SU-DHL-6 (cell line): ENCODE data around the gene TNS1.

Experiments used
- EZH2phosphoT487 ChIP-seq: fragments of 200-600 bp; sonication (generic), shearing (Covaris generic); conservative IDR thresholded peaks from 2 replicates; pipeline ENCODE4 v1.6.1; 2018; ENCODE audit warnings: mild to moderate bottlenecking, antibody characterized with exemption, low read length, moderate library complexity, mixed read lengths
- TF ChIP-seq, protein P1 (sequence below): fragments of 200-600 bp; sonication (generic); IDR thresholded peaks from one replicate; pipeline ENCODE4 v1.5.1; 2017; ENCODE audit warnings: antibody characterized with exemption, mild to moderate bottlenecking, low read length, moderate library complexity; ENCODE audit not compliant: insufficient read depth, poor library complexity, severe bottlenecking

DNA sequence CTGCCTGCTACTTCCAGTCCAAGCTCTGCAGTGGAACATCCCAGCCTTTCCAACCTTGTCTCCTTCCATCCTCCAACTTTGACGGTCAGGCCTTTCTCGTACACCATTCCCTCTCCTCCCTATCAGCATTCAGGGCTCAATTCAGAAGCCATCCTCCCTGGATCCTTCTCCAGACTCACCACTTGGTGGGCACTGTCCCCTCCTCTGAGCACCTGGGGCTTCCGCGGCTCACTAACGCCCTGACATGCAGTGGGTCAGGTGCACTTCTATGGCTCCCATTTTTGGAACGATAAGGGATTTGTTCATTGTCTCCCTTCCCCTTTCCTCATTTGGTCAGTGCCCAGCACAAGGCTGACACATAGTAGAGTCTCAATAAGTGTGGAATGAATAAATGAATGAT lies 56.7 kb downstream of the TNS1 start:
- TF ChIP-seq, protein P1, sequence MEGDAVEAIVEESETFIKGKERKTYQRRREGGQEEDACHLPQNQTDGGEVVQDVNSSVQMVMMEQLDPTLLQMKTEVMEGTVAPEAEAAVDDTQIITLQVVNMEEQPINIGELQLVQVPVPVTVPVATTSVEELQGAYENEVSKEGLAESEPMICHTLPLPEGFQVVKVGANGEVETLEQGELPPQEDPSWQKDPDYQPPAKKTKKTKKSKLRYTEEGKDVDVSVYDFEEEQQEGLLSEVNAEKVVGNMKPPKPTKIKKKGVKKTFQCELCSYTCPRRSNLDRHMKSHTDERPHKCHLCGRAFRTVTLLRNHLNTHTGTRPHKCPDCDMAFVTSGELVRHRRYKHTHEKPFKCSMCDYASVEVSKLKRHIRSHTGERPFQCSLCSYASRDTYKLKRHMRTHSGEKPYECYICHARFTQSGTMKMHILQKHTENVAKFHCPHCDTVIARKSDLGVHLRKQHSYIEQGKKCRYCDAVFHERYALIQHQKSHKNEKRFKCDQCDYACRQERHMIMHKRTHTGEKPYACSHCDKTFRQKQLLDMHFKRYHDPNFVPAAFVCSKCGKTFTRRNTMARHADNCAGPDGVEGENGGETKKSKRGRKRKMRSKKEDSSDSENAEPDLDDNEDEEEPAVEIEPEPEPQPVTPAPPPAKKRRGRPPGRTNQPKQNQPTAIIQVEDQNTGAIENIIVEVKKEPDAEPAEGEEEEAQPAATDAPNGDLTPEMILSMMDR: no peak
- no peak for TF ChIP-seq EZH2phosphoT487
